Esophagus muscularis mucosa (tissue), 3 donors: Measurements from ENCODE around the gene ZSCAN2.

Experiments
- CTCF ChIP-seq, 3 experiments: fragments of 200-600 bp in 2 of 3; fragments of 450-650 bp in 1 of 3; sonication (generic) in 2 of 3; IDR thresholded peaks; one replicate each; pipeline ENCODE4 v1.5.1; 2017 to 2019; ENCODE audit warnings: antibody characterized with exemption in 3 of 3, mild to moderate bottlenecking in 2 of 3, moderate library complexity in 1 of 3
- POLR2A ChIP-seq: fragments of 450-650 bp; IDR thresholded peaks from one replicate; pipeline ENCODE4 v1.6.1; 2017; ENCODE audit warnings: antibody characterized with exemption, moderate library complexity, mild to moderate bottlenecking, low read depth

- TF ChIP-seq CTCF (IDR thresholded peaks at IDR 0.05), result no peak
- no peak for TF ChIP-seq POLR2A
These were observed 47.7 kb downstream of the ZSCAN2 start for GRCh38 chr15:84648539-84648938.
